K562 (cell line): ENCODE data around the gene SLC25A2. TPM values are rescaled to one million over a fixed set of nuclear protein-coding genes. Genes with fewer than 3 reads are reported as not detected.

Source experiments
- ELF2 ChIP-seq: fragments of 250-450 bp; sonication (Bioruptor Pico); IDR thresholded peaks from 2 replicates; pipeline ENCODE4 v1.5.0; 2021; ENCODE audit warnings: mild to moderate bottlenecking
- GABPB1 ChIP-seq: sonication (generic); formaldehyde crosslinking; IDR thresholded peaks from 2 replicates; pipeline ENCODE4 v1.8.0; 2022; ENCODE audit warnings: mild to moderate bottlenecking, missing genetic modification reagents
- LCOR ChIP-seq: sonication (generic); formaldehyde crosslinking; IDR thresholded peaks from 2 replicates; pipeline ENCODE4 v1.8.0; 2022; ENCODE audit warnings: mild to moderate bottlenecking, missing genetic modification reagents
- MCM3 ChIP-seq: fragments of 450-650 bp; IDR thresholded peaks from 2 replicates; pipeline ENCODE4 v1.6.1; 2016
- MEF2A ChIP-seq: IDR thresholded peaks from 2 replicates; pipeline ENCODE4 v1.6.1; 2011; ENCODE audit warnings: low read depth, mild to moderate bottlenecking, low read length, moderate library complexity; ENCODE audit not compliant: control insufficient read depth
- MXD1 ChIP-seq: fragments of 250-450 bp; sonication (Bioruptor Pico); IDR thresholded peaks from 2 replicates; pipeline ENCODE4 v1.8.0; 2021; ENCODE audit warnings: borderline replicate concordance, mild to moderate bottlenecking, moderate library complexity; ENCODE audit not compliant: poor library complexity, severe bottlenecking
- NBN ChIP-seq: fragments of 450-650 bp; IDR thresholded peaks from 2 replicates; pipeline ENCODE4 v1.6.1; 2016; ENCODE audit warnings: low read depth, mild to moderate bottlenecking
- NCOA6 ChIP-seq: fragments of 450-650 bp; IDR thresholded peaks from 2 replicates; pipeline ENCODE4 v1.6.1; 2017; ENCODE audit warnings: mild to moderate bottlenecking
- SMARCA4 ChIP-seq: fragments of 450-650 bp; IDR thresholded peaks from 2 replicates; pipeline ENCODE4 v1.6.1; 2016
- SREBF2 ChIP-seq: sonication (generic); formaldehyde crosslinking; IDR thresholded peaks from 2 replicates; pipeline ENCODE4 v1.4.0; 2020; ENCODE audit warnings: mild to moderate bottlenecking, missing genetic modification reagents
- SRSF9 ChIP-seq: fragments of 200-400 bp; formaldehyde crosslinking; IDR thresholded peaks from 2 replicates; pipeline ENCODE4 v1.6.1; 2017; ENCODE audit warnings: low read depth, low read length, borderline replicate concordance
- TAL1 ChIP-seq: fragments of 450-650 bp; IDR thresholded peaks from 2 replicates; pipeline ENCODE4 v1.6.1; 2016; ENCODE audit warnings: mild to moderate bottlenecking
- TRIM28 ChIP-seq: fragments of 450-650 bp; IDR thresholded peaks from 2 replicates; pipeline ENCODE4 v1.6.1; 2017
- USF2 ChIP-seq: sonication (generic); formaldehyde crosslinking; IDR thresholded peaks from 2 replicates; pipeline ENCODE4 v1.5.0; 2020; ENCODE audit warnings: missing genetic modification reagents
- ZBTB5 ChIP-seq: fragments of 450-650 bp; IDR thresholded peaks from 2 replicates; pipeline ENCODE4 v1.6.1; 2017; ENCODE audit warnings: antibody characterized with exemption
- ZC3H8 ChIP-seq: fragments of 450-650 bp; IDR thresholded peaks from 2 replicates; pipeline ENCODE4 v1.6.1; 2017
- polyA plus RNA-seq, 8 experiments: library from polyadenylated mRNA; depleted of rRNA in 4 of 8; stranded (reverse) in 5 of 8; unstranded in 3 of 8; fragments of >200 nt; fragmentation: Nextera tagmentation in 2 of 8; fragmentation: Illumina TruSeq in 1 of 8; extraction: Ambion mirVana in 2 of 8; extraction: Trizol in 1 of 8; gene quantifications; 2 replicates each; pipeline versions ENCODE4 v1.2.1 to v1.2.3, GENCODE V29; 2011 to 2014; ENCODE audit warnings: inconsistent platforms in 1 of 8, missing spikeins in 1 of 8
- total RNA-seq, 7 experiments: library from RNA; depleted of rRNA in 6 of 7; stranded (reverse); fragments of >200 nt in 6 of 7; fragmentation: Illumina TruSeq in 2 of 7; extraction: Trizol in 2 of 7; gene quantifications; 2 replicates each; pipeline versions ENCODE4 v1.2.1 to v1.2.3, GENCODE V29; 2011 to 2021; ENCODE audit warnings: low replicate concordance in 1 of 7
- TF ChIP-seq, protein P1 (sequence below): sonication (generic); formaldehyde crosslinking; IDR thresholded peaks from 2 replicates; pipeline ENCODE4 v1.8.0; 2022; ENCODE audit warnings: mild to moderate bottlenecking, missing genetic modification reagents, borderline replicate concordance
- TF ChIP-seq, protein P2 (sequence below): IDR thresholded peaks from 2 replicates; pipeline ENCODE4 v1.6.1; 2011; ENCODE audit not compliant: insufficient read length; ENCODE audit errors: extremely low read depth
- TF ChIP-seq, protein P3 (sequence below): fragments of 250-450 bp; sonication (Bioruptor Pico); IDR thresholded peaks from 2 replicates; pipeline ENCODE4 v1.9.0; 2021; ENCODE audit warnings: mild to moderate bottlenecking
- TF ChIP-seq, protein P4 (sequence below): sonication (generic); formaldehyde crosslinking; IDR thresholded peaks from 2 replicates; pipeline ENCODE4 v1.8.1; 2023; ENCODE audit warnings: mild to moderate bottlenecking, missing genetic modification reagents

Gene SLC25A2
- total and polyA plus RNA-seq, 9 of the 15 experiments (the other 6 are each of a cell fraction or from before 2014, with no cell fraction given): 0.09 to 0.11 (median 0.11) TPM; not detected in 6

DNA sequence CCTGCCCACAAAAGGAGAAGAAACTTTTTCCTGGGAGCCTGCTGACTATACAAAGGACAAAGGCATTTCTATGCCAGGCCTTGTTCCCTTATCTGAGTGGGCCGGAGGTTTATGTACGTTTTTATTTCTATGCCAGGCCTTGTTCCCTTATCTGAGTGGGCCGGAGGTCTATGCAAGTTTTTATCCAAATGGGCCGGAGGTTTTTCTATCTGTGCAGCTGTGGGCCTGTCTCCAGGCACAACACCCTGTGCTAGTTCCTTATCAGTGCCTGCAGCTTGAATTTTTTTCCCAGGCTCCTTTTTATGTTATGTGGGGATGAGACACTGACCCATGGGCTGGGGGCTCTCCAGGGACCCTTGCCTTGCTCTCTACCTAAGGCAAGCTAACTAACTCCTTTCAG lies 5.5 kb downstream of the SLC25A2 start (continued):
- TF ChIP-seq USF2: no peak
- TF ChIP-seq LCOR (CRISPR knock-in tag): no peak
- TF ChIP-seq ELF2: no peak
- no peak for TF ChIP-seq TRIM28
- TF ChIP-seq MEF2A: no peak
- TF ChIP-seq, protein P1, sequence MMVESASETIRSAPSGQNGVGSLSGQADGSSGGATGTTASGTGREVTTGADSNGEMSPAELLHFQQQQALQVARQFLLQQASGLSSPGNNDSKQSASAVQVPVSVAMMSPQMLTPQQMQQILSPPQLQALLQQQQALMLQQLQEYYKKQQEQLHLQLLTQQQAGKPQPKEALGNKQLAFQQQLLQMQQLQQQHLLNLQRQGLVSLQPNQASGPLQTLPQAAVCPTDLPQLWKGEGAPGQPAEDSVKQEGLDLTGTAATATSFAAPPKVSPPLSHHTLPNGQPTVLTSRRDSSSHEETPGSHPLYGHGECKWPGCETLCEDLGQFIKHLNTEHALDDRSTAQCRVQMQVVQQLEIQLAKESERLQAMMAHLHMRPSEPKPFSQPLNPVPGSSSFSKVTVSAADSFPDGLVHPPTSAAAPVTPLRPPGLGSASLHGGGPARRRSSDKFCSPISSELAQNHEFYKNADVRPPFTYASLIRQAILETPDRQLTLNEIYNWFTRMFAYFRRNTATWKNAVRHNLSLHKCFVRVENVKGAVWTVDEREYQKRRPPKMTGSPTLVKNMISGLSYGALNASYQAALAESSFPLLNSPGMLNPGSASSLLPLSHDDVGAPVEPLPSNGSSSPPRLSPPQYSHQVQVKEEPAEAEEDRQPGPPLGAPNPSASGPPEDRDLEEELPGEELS (CRISPR knock-in tag): no peak
- TF ChIP-seq NCOA6: no peak
- TF ChIP-seq, protein P2, sequence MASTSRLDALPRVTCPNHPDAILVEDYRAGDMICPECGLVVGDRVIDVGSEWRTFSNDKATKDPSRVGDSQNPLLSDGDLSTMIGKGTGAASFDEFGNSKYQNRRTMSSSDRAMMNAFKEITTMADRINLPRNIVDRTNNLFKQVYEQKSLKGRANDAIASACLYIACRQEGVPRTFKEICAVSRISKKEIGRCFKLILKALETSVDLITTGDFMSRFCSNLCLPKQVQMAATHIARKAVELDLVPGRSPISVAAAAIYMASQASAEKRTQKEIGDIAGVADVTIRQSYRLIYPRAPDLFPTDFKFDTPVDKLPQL: no peak
- TF ChIP-seq MXD1: no peak
- TF ChIP-seq NBN: no peak
- TF ChIP-seq SREBF2 (CRISPR knock-in tag): no peak
- TF ChIP-seq ZC3H8: no peak
- TF ChIP-seq SRSF9: no peak
- TF ChIP-seq, protein P3, sequence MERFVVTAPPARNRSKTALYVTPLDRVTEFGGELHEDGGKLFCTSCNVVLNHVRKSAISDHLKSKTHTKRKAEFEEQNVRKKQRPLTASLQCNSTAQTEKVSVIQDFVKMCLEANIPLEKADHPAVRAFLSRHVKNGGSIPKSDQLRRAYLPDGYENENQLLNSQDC (CRISPR knock-in tag): no peak
- TF ChIP-seq, protein P4, sequence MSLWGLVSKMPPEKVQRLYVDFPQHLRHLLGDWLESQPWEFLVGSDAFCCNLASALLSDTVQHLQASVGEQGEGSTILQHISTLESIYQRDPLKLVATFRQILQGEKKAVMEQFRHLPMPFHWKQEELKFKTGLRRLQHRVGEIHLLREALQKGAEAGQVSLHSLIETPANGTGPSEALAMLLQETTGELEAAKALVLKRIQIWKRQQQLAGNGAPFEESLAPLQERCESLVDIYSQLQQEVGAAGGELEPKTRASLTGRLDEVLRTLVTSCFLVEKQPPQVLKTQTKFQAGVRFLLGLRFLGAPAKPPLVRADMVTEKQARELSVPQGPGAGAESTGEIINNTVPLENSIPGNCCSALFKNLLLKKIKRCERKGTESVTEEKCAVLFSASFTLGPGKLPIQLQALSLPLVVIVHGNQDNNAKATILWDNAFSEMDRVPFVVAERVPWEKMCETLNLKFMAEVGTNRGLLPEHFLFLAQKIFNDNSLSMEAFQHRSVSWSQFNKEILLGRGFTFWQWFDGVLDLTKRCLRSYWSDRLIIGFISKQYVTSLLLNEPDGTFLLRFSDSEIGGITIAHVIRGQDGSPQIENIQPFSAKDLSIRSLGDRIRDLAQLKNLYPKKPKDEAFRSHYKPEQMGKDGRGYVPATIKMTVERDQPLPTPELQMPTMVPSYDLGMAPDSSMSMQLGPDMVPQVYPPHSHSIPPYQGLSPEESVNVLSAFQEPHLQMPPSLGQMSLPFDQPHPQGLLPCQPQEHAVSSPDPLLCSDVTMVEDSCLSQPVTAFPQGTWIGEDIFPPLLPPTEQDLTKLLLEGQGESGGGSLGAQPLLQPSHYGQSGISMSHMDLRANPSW (CRISPR knock-in tag): no peak
- TF ChIP-seq TAL1: peak; percentile 88
- TF ChIP-seq SMARCA4: peak; percentile 64
- TF ChIP-seq ZBTB5: no peak
- TF ChIP-seq GABPB1 (CRISPR knock-in tag): no peak
- no peak for TF ChIP-seq MCM3
